Measurements from ENCODE around the gene PSMD1. TPM values are rescaled to one million over a fixed set of nuclear protein-coding genes. Genes with fewer than 3 reads are reported as not detected.

The PSMD1 gene
- total RNA-seq, 1 donor from 2014 or later: 119 TPM

DNA sequence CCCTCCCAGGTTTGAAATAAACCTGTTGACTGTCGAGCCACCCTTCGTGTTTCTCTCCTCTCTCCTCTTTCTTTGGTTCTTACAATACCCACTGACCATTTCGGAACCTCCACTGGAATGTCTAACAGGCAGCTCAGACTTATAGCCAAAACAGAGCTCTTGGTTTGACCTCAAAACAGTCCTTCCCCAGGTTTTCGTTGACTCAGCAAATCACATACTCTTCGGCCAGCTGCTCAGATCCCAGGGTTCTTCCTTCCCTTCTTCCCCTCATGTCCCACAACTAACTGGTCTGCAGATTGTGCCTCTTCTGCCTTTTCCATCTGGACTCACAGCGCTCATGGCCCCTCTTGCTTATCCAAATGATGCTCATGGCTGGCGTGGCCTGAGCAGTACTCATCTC lies 146.4 kb downstream of the PSMD1 start:
- TF ChIP-seq CTCF (IDR thresholded peaks at IDR 0.05; ENCODE audit: unreplicated experiment): no peak
- Mint-ChIP-seq H3K27me3 (ENCODE audit: unreplicated experiment) (peaks cover 3% of the 10 kb centered on the region), H3K9me3 (ENCODE audit: unreplicated experiment) (no peaks in the 10 kb centered on the region), H3K4me3 (ENCODE audit: unreplicated experiment) (peak overlapping the region; percentile 14), H3K27ac (ENCODE audit: unreplicated experiment) (no peak overlapping the region), H3K36me3 (ENCODE audit: low read depth, unreplicated experiment) (peaks cover 26% of the 10 kb centered on the region), H3K4me1 (ENCODE audit: unreplicated experiment) (peaks cover 17% of the 10 kb centered on the region)
- DNase-seq (ENCODE audit: low spot score): no peak

DNA sequence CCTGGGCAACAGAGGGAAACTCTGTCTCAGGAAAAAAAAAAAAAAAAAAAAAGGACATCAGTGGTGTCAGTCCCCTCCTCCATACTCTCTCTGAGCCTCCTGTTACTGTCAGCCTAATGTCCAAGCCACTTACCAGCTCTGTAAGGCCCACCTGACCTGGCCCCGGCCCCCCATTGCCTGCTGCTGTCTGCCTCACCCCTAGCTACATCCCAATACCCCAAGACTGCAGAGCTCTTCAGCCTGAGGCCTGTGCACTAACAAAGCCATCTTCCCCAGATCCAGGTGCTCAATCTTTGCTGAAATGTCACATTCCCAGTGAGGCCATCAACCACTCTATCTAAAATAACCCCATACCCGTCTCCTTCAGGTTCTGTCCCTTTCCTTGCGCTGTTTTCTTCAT lies 147.5 kb downstream of the PSMD1 start:
- DNase-seq (ENCODE audit: low spot score): no peak
- peak overlapping the region; percentile 48 for H3K4me3 Mint-ChIP-seq (ENCODE audit: unreplicated experiment)
- no peak for TF ChIP-seq CTCF (IDR thresholded peaks at IDR 0.05; ENCODE audit: unreplicated experiment)
- peaks cover 15% of the 10 kb centered on the region for H3K4me1 Mint-ChIP-seq (ENCODE audit: unreplicated experiment)
- no peaks in the 10 kb centered on the region for H3K9me3 Mint-ChIP-seq (ENCODE audit: unreplicated experiment)
- H3K27me3 Mint-ChIP-seq (ENCODE audit: unreplicated experiment): peaks cover 3% of the 10 kb centered on the region
- H3K27ac Mint-ChIP-seq (ENCODE audit: unreplicated experiment): no peak overlapping the region
- H3K36me3 Mint-ChIP-seq (ENCODE audit: low read depth, unreplicated experiment): peaks cover 28% of the 10 kb centered on the region

DNA sequence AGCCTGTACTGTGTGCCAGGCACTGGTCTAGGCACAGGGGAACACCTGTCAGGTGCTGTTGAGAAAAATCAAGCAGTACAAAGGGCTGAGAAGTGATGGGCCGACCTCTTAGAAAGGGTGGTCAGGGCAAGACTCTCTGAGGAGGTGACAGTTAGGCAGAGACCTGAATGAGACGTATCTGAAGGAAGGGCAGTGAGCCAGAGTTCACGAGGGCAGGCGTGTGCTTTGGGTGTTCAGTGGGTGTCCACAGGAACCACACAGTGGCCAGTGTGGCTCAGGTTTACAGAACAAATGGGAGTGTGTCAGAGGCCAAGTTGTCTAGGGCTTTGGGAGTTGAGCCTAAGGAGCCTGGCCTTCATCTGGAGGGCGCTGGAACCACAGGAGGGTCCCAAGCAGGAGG lies 147.9 kb downstream of the PSMD1 start:
- H3K36me3 Mint-ChIP-seq (ENCODE audit: low read depth, unreplicated experiment): peaks cover 28% of the 10 kb centered on the region
- H3K27ac Mint-ChIP-seq (ENCODE audit: unreplicated experiment): no peak overlapping the region
- DNase-seq (ENCODE audit: low spot score): no peak
- no peak overlapping the region for H3K4me3 Mint-ChIP-seq (ENCODE audit: unreplicated experiment)
- peaks cover 13% of the 10 kb centered on the region for H3K4me1 Mint-ChIP-seq (ENCODE audit: unreplicated experiment)
- H3K9me3 Mint-ChIP-seq (ENCODE audit: unreplicated experiment): no peaks in the 10 kb centered on the region
- H3K27me3 Mint-ChIP-seq (ENCODE audit: unreplicated experiment): peaks cover 3% of the 10 kb centered on the region
- no peak for TF ChIP-seq CTCF (IDR thresholded peaks at IDR 0.05; ENCODE audit: unreplicated experiment)

DNA sequence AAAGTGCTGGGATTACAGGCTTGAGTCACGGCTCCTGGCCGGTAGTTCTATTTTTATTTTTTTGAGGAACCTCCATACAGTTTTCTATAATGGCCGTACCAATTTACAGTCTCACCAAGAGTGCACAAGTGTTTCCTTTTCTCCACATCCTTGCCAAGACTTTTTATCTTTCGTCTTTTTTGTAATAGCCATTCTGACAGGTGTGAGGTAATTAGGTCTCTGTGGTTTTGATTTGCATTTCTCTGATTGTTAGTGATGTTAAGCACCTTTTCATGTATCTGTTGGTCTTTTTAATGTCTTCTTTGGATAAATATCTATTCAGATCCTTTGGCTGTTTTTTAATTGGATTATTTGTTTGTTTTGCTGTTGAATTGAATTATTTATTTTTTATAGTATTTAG lies 151.1 kb downstream of the PSMD1 start:
- Mint-ChIP-seq H3K4me3 (ENCODE audit: unreplicated experiment) (no peak overlapping the region), H3K36me3 (ENCODE audit: low read depth, unreplicated experiment) (peaks cover 23% of the 10 kb centered on the region), H3K9me3 (ENCODE audit: unreplicated experiment) (no peaks in the 10 kb centered on the region)

DNA sequence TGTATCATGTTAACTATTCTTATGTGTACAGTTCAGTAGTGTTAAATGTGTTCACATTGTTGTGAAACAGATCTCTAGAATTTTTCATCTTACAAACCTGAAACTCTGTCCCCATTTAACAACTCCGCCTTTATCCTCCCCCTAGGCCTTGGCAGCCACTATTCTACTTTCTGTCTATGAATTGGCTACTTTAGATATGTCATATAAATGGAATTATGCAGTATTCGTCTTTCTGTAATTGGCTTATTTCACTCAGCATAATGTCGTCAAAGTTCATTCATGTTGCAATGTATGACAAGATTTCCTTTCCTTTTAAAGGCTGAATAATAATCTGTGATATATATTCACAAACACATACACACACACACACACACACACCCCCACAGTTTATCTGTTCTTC lies 154.1 kb downstream of the PSMD1 start:
- H3K9me3 Mint-ChIP-seq (ENCODE audit: unreplicated experiment): no peaks in the 10 kb centered on the region
- H3K27ac Mint-ChIP-seq (ENCODE audit: unreplicated experiment): no peak overlapping the region
- peaks cover 4% of the 10 kb centered on the region for H3K27me3 Mint-ChIP-seq (ENCODE audit: unreplicated experiment)
- H3K36me3 Mint-ChIP-seq (ENCODE audit: low read depth, unreplicated experiment): peaks cover 15% of the 10 kb centered on the region
- no peak overlapping the region for H3K4me3 Mint-ChIP-seq (ENCODE audit: unreplicated experiment)
- no peak for TF ChIP-seq CTCF (IDR thresholded peaks at IDR 0.05; ENCODE audit: unreplicated experiment)
- H3K4me1 Mint-ChIP-seq (ENCODE audit: unreplicated experiment): peaks cover 2% of the 10 kb centered on the region
- no peak for DNase-seq (ENCODE audit: low spot score)

More for the DNA sequence above, 151.1 kb downstream of the PSMD1 start:
- no peak for DNase-seq (ENCODE audit: low spot score)
- Mint-ChIP-seq H3K27me3 (ENCODE audit: unreplicated experiment) (no peaks in the 10 kb centered on the region), H3K27ac (ENCODE audit: unreplicated experiment) (no peak overlapping the region), H3K4me1 (ENCODE audit: unreplicated experiment) (peaks cover 2% of the 10 kb centered on the region)
- TF ChIP-seq CTCF (IDR thresholded peaks at IDR 0.05; ENCODE audit: unreplicated experiment): no peak
